GM18499 (cell line): ENCODE results near the gene NKX1-1.

Source experiments
- ATAC-seq: cut with Tn5 transposase; IDR thresholded peaks from one replicate; pipeline ENCODE4 v1.9.1; 2021; ENCODE audit warnings: moderate number of reproducible peaks; ENCODE audit not compliant: insufficient read depth, unreplicated experiment

Gene NKX1-1

DNA sequence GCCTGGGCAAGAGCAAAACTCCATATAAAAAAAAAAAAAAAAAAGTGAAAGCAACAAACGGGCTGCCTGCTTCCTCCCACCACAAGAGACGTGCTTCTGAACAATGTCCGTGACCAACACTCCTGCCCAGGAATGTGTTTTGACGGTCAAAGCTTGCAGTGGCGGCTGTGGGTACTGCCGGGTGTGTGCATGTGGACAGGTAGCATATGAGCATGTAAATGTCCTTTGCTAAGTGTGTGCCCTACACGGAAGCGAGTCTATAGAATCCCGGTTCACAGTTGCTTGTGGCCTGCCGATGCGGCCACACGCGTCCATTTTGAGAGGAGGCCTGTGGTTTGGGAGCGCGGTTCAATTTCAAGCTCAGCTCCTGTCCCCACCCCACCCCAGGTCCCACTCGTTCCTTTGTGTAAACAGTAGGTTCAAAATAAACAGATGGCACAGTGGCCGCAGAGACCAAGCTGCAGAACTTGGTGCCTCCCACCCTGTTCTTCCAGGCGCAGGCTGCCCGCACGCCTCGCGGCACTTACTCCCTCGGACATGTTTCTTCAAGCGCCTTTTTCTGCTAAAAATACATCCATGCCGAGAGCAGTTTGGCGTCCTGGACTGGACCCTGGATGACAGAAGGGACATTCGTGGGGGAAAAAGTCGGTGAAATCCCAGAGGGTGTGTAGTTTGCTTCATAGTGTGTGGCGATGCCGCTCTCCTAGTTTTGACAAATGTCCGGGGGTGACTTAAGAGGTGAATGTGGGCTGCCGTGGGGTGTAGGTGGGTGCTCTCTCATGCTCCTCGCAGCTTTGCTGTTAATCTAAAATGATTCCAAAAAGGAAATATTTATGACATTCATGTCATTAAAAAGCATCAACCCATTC is 11.5 kb upstream of the NKX1-1 start:
- no peak for ATAC-seq

DNA sequence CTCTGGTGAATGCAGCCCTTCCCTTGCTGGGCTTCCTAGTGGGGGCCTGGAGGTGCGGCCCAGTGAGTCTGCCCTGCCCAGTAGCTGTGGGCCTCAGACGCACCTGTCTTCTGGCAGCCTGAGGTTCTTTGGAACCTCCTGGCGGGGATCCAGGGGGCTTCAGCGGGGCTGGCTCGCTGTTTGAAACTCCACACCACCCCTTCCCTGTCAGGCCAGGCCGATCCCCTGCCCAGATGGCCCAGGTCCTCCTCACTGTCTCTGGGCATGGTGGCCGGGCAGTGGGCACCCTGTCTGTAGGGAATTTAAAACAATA is 10.7 kb upstream of the NKX1-1 start:
- no peak for ATAC-seq

DNA sequence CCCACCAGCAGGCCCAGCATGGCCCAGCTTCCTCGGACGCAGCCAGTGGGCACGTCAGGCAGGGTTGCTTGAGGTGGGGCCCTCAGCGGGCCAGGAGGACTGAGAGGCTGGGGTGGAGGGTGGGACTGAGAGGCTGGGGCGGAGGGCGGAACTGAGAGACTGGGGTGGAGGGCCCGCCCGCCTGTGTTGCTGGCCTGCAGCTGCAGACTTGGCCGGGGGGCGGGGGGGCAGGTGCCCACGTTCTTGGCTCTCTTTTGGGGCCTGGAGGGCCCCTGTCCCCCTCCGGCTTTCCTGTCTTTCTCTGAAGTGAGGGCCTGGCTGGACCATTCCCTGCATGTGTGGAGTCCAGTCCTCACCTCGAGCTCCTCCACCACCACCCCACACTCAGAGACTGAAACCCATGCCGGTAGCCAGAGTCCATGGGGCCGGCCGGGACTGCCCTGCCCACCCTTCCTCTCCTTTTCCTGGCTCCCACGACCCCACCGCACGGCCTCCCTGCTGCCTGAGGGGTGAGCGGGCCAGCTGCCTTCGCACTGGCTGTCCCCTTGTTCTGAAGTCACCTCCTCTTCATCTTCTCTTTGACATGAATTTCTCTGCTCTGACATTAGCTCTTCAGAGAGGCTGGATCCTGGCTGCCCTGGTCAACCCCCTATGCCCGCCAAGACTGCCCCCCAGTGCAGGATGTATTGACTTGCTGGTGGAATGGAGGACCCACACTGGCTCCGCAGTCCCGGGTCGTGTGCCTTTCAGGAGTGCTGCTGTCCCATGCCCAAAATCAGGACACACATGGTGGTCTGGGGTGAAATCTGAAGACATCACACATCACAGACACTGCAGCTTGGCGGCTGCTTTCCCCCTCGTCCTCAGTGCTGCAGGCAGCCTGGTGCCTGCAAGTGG is 10.1 kb upstream of the NKX1-1 start:
- ATAC-seq: no peak

DNA sequence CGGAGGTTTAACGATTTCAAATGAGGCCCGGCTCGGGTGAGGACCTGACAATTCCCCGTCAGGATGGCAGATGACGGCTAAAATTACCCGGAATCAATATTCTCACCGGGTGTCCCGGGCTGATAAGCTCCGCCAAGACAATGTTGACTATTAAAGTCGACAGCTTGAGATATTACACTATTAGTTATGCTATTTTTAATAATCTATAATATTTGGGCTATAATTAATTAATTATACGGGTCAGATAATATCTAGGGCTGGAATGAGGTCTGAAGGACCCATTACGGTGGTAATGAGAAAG is 9.4 kb upstream of the NKX1-1 start:
- no peak for ATAC-seq

DNA sequence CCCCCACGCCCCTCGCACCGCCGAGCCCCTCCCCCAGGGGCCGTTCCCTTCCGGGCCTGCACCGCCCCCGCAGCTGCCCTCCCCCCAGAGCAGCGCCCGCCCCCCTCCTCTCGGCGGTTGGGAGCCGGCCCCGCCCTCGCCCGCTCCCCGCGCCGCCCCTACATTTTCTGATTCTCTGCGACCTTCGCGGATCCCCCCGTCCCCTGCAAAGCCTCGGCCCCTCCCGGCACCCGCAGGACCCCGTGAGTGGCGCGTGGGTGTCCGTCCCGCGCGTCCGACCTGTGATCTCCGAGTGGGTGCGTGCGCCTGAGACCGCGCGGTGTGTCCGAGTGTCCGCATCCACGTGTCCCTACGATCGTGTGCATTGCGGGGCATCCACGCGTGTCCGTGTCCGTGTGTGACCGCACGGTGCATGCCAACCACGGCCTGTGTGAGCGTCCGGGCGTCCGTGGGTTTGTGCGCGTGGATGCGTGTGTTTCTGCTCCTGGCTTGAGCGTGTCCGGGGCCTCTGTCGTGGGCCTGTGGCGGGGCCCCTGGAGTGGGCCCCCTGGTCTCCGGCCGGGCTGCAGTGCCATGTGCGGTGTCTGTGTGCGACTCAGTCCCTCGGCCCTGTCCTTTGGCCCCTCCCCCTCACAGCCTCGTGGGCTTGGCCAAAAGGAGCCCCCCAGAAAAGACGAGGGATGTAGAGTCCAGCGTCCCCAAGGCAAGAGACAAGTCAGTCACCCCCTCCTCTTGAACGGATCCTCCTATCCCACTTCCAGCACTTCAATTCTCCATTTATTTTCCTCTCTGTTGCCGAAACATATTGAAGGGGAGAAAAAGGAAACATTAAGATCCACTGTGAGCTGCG is 8.8 kb upstream of the NKX1-1 start:
- ATAC-seq: no peak

DNA sequence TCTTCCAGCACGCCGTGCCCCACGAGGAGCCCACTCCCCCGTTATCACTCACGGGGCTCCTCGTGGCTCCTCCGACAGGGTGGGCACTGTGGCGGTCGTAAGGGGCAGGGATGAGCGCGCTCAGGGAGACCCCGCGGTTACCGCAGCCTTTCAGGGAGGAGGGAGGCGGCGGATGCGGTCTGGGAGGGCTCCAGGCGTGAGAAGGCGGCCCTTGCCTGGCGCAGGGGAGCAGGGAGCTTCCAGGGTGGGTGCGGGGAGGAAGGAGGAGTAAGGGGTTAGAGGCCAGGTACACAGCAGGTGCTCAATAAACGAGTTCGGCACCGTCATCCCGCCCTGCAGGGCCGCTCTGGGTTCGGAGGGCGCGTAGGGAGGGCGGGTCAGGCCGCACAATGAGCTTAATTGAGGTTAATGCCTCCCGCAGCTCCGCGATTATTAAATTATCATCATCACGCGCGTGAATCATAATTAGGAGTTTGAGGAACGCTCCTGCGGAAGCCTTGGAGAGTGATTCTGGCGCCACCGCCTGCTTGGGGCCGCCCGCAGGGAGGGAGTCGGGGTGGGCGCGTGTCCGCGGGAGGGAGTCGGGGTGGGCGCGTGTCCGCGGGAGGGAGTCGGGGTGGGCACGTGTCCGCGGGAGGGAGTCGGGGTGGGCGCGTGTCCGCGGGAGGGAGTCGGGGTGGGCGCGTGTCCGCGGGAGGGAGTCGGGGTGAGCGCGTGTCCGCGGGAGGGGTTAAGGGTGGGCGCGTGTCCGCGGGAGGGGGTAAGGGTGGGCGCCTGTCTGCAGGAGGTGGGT is 7.6 kb upstream of the NKX1-1 start:
- no peak for ATAC-seq

DNA sequence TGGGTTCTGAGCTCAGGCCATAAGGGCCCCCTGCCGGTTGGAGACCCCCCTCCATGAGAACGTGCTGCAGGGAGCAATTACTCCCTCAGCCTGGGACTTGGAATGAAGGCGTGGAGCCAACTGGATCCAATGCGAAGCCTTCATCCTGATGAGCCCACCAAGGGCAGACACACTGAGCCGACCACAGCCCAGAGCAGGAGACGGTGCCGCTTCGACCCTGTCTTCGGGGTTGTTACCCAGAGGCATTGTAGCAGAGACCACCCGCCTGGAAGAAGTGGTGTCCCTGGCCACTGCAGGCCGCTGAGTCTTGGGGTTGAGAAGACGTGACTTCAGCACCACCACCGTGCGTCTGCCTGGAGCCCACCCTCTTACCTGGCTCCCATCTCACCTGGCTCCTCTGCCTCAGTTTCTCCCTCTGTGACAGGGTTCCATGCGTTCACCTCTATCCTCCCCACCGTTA is 7.0 kb upstream of the NKX1-1 start:
- no peak for ATAC-seq

DNA sequence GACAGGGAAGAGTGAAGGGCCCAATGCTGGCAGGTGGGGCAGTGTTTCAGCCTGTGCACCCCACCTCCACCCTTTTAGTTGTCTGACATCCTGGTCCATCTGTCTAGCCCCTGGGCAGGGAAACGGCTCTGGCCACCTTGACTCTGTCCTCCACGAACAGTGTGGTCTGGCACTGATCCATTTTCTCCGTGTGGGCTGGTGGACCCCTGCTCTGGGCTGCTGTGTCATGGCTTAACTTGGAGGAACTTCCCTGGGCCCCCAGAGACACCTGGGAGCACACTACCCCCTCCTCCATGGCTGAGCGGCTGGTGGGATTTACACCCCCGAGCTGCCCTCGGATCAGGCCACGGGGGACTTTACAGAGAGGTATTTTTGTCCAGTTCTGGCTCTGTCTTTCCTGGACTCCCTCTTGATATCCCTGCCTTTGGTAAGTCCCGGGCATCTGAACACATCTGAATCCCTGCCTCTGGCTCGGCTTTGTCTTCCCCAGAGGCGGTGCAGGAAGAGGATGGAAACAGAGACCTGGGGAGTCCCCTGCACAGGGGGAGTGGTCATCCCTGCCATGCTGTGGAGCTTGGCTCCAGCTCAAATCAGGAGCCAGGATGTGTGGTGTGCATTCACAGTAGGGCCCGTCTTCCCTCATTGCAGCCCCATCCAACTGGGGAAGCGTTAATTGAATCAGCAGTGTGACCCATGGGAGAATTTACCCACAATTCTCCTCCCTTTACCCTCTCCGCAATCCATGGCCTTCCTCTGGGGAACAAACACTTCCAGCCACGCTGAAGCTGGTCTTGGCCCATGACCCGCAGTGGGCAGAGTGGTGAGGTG is 6.3 kb upstream of the NKX1-1 start:
- ATAC-seq: no peak

DNA sequence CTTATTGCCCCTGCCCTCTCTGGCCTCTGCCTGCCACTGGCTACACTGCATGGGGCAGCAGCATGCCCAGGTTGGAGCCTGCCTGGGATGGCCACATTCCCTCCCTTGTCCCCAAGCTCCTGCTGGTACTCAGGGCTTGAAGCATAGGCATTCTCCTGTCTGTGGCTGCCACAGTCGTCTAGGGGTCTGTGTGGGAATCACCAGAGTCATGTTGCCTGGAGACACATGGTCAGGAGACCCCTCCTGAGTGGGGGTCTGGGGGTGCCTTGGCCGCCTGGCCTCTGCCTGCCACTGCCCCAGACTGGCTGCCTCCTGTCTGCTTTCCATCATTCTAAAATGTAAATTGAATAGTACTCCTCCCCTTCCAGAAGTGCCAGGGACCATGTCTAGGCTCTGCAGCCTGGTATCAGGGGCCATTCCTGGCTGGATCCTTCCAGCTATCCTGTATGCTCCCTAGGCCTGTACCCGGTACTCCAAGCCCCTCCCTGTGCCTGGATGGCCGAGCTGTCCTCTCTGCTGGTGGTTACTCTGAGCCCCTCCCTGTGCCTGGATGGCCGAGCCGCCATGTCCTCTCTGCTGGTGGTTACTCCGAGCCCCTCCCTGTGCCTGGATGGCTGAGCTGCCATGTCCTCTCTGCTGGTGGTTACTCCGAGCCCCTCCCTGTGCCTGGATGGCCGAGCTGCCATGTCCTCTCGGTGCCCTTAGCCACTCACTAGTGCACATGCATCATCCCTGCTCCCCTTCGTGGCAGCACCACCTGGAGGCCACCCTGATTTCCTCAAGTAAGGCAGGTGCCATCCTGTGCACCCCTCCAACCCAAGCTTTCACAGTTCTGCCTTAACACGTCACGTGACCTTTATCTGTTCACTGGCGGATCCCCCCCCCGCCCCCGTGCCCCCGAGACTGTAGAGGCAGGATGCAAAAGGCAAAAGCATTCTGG is 5.5 kb upstream of the NKX1-1 start:
- no peak for ATAC-seq

DNA sequence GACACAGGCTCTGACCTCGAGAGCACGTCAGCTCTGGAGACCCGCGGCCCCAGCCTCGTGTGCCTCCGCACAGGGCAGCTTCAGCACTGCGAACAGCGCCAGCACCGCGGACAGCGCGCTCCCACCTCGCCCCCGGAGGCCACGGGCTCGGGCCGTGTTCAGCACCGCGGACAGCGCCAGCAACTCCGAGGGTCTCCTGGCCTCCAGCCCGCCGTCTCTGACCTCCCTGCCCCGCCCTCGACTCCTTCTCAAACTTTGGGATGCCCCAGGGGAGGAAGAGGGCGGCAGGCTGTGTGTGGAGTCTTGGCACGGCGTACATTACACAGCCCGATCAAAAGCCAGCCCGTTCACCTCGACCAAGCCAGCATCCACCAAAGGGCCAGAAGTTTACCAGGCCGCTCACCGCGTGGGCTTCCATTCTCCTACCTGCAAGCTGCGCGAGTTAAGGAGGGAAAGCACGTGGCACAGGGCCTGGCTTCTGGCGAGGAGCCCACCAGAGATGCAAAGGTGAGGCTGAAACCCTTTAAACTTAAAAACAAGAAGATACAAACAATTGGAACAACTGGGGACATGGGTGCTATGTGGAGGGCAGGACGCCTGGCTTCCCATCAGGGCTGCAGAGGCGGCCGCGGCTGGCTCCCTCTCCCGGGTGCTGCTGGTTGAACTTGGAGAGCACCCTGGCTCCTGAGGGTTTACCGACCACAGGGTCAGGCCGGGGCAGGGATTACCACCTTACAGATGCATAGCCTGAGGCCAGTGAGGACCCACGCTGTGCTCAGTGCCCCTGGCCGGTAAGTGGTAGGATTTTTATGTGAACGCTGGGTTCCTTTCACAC is 4.5 kb upstream of the NKX1-1 start:
- ATAC-seq: no peak

DNA sequence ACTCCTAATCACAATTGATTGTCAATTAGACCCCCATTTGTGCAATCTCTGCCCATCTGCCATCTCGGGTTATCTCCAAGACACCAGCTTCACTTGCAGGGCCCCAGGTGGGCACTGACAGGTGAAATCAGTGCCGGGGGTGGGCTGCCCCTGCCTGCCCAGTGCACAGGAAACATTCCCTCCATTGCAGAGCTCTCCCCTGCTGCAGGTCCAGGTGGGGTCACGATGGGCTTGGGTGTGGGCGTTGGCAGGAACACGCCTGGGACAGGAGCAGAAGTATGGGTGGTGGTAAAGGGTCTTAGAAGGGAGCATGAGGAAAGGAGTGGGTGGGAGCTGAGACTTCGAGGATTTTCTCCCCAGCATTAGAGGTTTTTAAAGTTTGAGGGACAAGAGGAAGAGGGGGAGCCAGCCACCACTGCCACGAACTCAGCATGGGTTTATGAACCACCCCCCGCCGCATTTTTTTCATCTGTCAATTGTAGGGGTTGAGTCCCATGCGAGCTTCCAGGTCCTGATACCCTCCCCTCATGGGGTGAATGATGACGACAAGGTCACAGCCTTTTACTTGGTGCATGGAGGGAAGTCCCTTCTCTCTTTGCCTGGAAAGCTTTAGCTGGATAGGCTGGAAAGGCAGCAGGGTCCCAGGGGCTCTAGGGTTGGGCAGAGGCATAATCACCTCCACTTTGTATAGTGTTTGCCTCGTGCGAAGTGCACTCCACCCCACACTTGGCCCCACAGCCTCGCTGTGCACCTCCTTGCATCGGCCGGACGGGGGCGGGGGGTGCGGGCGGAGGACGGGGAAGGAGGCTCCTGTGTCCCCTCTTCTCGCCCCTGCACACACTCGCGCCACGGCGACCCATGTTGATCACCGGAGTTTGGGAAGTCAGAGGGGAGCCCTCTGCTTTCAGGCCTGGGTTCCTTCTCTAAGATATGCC is 3.5 kb upstream of the NKX1-1 start:
- no peak for ATAC-seq

DNA sequence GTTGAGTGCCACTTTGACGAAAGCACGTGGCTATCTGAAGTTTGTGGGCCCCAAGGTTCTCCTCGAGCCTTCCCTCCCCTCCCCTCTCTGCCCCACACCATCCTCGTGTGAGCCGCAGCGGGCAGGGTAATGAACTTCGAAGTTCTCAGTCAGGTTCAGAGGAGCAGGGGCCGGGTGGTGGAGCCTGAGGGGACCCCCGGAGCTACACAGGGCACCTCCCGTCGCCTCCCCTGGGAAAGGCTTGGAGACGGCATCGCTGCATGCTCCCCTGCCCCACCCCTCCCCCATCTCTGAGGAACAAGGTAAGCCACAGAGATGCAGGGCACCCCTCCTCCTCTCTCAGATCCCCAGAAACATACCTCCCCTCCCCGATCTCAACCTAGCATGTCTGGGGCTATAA is 2.8 kb upstream of the NKX1-1 start:
- no peak for ATAC-seq

DNA sequence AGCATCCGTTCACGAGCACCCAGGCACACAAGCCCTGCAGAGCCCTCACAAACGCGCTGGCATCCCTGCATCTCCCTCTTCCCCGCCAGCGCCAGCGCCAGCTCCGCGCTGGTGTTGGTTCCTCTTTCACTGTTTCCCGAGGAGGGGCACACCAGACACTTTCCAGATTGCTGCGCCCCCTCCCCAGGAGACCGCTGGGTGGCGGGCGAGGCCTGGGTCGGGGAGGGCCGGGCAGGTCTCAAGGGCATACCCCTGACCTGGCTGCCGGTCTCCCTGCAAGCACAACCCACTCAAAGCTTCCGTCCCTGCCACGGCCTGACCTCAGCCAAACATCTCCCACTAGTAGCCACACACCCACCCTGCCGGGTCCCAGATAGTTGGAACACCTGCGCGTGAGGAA is 2.2 kb upstream of the NKX1-1 start:
- no peak for ATAC-seq

DNA sequence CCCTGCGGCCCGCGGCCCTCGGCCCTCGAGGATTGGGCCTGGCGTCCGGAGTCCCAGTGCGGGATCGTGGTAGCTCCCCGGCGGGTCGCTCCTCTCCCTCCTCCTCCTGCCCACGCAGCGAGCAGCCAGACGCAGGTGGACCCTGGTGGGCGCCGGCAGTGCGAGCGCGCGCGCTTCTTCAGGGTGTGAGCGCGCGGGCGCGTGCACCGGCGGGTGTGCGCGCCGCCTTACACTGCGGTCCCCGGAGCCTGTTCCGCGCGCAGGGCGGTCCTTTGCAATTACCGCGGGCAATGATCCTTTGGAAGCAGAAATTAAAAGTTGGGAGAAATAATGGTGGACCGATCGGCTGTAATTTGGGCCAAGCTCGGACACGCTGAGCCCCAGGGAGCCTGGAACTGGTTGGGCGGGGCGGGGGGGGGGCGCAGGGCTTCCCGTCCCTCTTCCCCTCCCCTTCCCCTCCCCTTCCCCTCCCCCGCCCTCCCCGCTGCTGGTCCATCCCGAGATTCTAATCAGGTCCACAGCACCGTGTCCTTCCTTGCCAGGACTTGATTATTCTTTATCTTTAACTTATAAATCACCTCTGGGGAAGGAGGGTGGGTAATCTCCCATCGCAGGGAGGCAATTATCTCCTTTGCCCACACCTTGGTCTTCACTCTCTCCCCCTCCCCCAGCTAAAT is 1.6 kb upstream of the NKX1-1 start:
- ATAC-seq: no peak

DNA sequence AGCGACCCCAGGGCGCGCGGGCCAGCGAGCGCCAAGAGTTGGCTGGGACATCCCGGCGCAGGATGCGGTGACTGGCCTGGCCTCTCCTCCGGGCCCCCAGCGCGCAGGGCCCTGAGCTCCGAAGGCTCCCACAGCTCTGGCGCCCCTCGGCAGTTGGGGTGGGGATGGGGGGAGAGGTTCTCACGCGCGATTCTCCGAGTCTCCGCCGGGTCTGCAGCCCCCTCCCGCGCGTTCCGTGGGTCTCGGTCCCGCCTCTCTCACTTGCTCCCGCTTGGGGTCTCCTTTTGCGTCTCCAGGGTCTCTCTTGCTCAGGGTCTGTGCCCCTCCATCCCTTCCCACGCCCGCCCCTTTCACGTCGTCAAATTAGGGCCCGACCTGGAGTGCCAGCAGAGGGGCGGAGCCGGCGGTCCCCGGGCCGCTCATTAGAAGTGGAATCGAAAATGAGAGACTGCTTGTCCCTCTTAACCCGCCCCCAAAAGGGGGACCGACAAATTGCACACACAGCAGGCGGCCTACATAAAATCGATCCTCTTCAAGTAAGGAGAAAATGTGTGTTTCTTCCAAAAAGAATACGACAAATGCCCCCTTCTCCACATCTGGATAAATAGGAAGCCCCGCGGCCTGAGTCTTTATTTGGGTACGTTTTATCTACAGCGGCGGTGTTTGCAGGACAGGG is 877 bp upstream of the NKX1-1 start:
- ATAC-seq: no peak
